Endothelial cell of umbilical vein (primary cell): Measurements from ENCODE around the gene IQSEC3. TPM values are rescaled to one million over a fixed set of nuclear protein-coding genes. Genes with fewer than 3 reads are reported as not detected.

Experiments used
- BruUV-seq: library from RNA; stranded (reverse); fragments of 400-500 nt; replicated peaks from 2 replicates; lab custom pipeline; 2021; lab: Mats Ljungman, UMichigan
- CTCF ChIA-PET: fragments of 300-600, 350-600 bp; sonication (Branson Sonifier 250); formaldehyde crosslinking; loops from one replicate; lab custom pipeline; 2021; ENCODE audit warnings: antibody characterized with exemption, inconsistent platforms; lab: Charles Lee
- POLR2A ChIA-PET: fragments of 300-600, 350-600 bp; sonication (Branson Sonifier 250); formaldehyde crosslinking; loops from one replicate; lab custom pipeline; 2021; ENCODE audit warnings: antibody characterized with exemption, inconsistent platforms; lab: Charles Lee
- DNase-seq: peaks from one replicate; pipeline ENCODE4 v3.0.0-alpha.2; 2011; ENCODE audit warnings: low read depth, low spot score
- FAIRE-seq: peaks from 2 replicates; lab custom pipeline; 2011; peaks lifted over from hg19 to GRCh38; lab: Jason Lieb, UNC
- H2AFZ ChIP-seq: 2 replicates; pipeline ENCODE4 v1.6.0; 2012; ENCODE audit warnings: low read depth, low read length, control low read depth, inconsistent platforms
- H3K27ac ChIP-seq: 2 replicates; pipeline ENCODE4 v1.5.1; 2011; ENCODE audit warnings: low read depth, mild to moderate bottlenecking, control low read depth, low read length, moderate library complexity; ENCODE audit not compliant: insufficient read depth
- H3K27me3 ChIP-seq, 2 experiments: 2 replicates each; pipeline versions ENCODE4 v1.6.0 to v1.6.1; 2011; ENCODE audit warnings: low read length in 2 of 2, mixed read lengths in 1 of 2; ENCODE audit not compliant: control insufficient read depth in 2 of 2, insufficient read depth in 2 of 2
- H3K36me3 ChIP-seq, 2 experiments: 2 replicates in 1 of 2; 3 replicates in 1 of 2; pipeline ENCODE4 v1.5.1; 2011; ENCODE audit warnings: low read length in 2 of 2, mild to moderate bottlenecking in 1 of 2, moderate library complexity in 1 of 2; ENCODE audit not compliant: control insufficient read depth in 2 of 2, insufficient read depth in 2 of 2; ENCODE audit errors: extremely low read depth in 1 of 2
- H3K4me1 ChIP-seq: 3 replicates; pipeline ENCODE4 v1.5.1; 2011; ENCODE audit warnings: mild to moderate bottlenecking, low read length; ENCODE audit not compliant: control insufficient read depth, insufficient read depth; ENCODE audit errors: extremely low read depth
- H3K4me2 ChIP-seq: 2 replicates; pipeline ENCODE4 v1.6.1; 2011; ENCODE audit warnings: low read length, control low read depth, mixed read lengths; ENCODE audit not compliant: insufficient read depth
- H3K4me3 ChIP-seq, 3 experiments: fragments of 200-600 bp in 1 of 3; sonication (generic), shearing (Covaris generic) in 1 of 3; replicated peaks in 1 of 3; 2 replicates each; pipeline ENCODE4 v1.5.1; 2011 to 2016; ENCODE audit warnings: control low read depth in 3 of 3, low read length in 3 of 3, mild to moderate bottlenecking in 2 of 3, inconsistent platforms in 1 of 3, low read depth in 1 of 3, moderate library complexity in 1 of 3; ENCODE audit not compliant: insufficient read depth in 1 of 3
- H3K79me2 ChIP-seq: 2 replicates; pipeline ENCODE4 v1.6.0; 2012; ENCODE audit warnings: low read length, inconsistent platforms; ENCODE audit not compliant: control insufficient read depth, insufficient read depth
- H3K9ac ChIP-seq: replicated peaks from 2 replicates; pipeline ENCODE3; 2011; ENCODE audit warnings: low read length, control low read depth; ENCODE audit not compliant: insufficient read depth; ENCODE audit errors: extremely low read depth
- H3K9me1 ChIP-seq: replicated peaks from 3 replicates; pipeline ENCODE4 v1.6.0; 2011; ENCODE audit warnings: mild to moderate bottlenecking, low read length; ENCODE audit not compliant: control insufficient read depth, insufficient read depth; ENCODE audit errors: extremely low read depth
- H3K9me3 ChIP-seq: replicated peaks from 2 replicates; pipeline ENCODE4 v1.5.1; 2012; ENCODE audit warnings: low read length, inconsistent platforms; ENCODE audit not compliant: control insufficient read depth, insufficient read depth
- H4K20me1 ChIP-seq: replicated peaks from 2 replicates; pipeline ENCODE3; 2011; ENCODE audit warnings: mild to moderate bottlenecking, low read length; ENCODE audit not compliant: control insufficient read depth, insufficient read depth; ENCODE audit errors: extremely low read depth
- EZH2 ChIP-seq: IDR thresholded peaks from 2 replicates; pipeline ENCODE4 v1.6.1; 2012; ENCODE audit warnings: borderline replicate concordance, low read depth, mild to moderate bottlenecking, moderate library complexity, low read length, inconsistent platforms; ENCODE audit not compliant: severe bottlenecking
- POLR2A ChIP-seq: IDR thresholded peaks from 2 replicates; pipeline ENCODE4 v1.6.1; 2012; ENCODE audit warnings: low read depth, mild to moderate bottlenecking, control low read depth, low read length
- POLR2AphosphoS5 ChIP-seq: IDR thresholded peaks from 2 replicates; pipeline ENCODE4 v1.6.1; 2012; ENCODE audit warnings: low read depth, mild to moderate bottlenecking, control low read depth, low read length, moderate library complexity; ENCODE audit not compliant: insufficient read depth
- dilution Hi-C: fragments of 300-500 bp; cut with MboI; formaldehyde crosslinking; loops from one replicate; pipeline ENCODE4 v1.15.0; 2019; ENCODE audit warnings: low sequenced_read_pairs; ENCODE audit not compliant: extremely low pct_ligation_motif_present
- intact Hi-C: fragments of 100-400 bp; cut with micrococcal nuclease; formaldehyde crosslinking; loops from one replicate; pipeline ENCODE4 v1.10.0; 2022
- polyA plus RNA-seq, 4 experiments: library from polyadenylated mRNA; depleted of rRNA in 3 of 4; stranded (reverse) in 3 of 4; unstranded in 1 of 4; fragments of >200 nt; gene quantifications; 2 replicates each; pipeline versions ENCODE4 v1.2.1 to v1.2.3, GENCODE V29; 2011 to 2012; ENCODE audit warnings: missing spikeins in 1 of 4
- total RNA-seq: library from RNA; stranded (reverse); gene quantifications from 2 replicates; pipeline ENCODE4 v1.2.3, GENCODE V29; 2021
- TF ChIP-seq, protein P1 (sequence below): IDR thresholded peaks from 2 replicates; pipeline ENCODE4 v1.6.1; 2011; ENCODE audit not compliant: insufficient read depth, insufficient read length
- TF ChIP-seq, protein P2 (sequence below), 2 donors: IDR thresholded peaks; 1 replicate in 1 of 2; 2 replicates in 1 of 2; pipeline ENCODE4 v1.5.1; 2011; ENCODE audit warnings: low read length in 2 of 2, mild to moderate bottlenecking in 2 of 2, moderate library complexity in 2 of 2, control low read depth in 1 of 2, inconsistent platforms in 1 of 2, low read depth in 1 of 2; ENCODE audit not compliant: insufficient read depth in 1 of 2; ENCODE audit errors: extremely low read depth in 1 of 2

IQSEC3 gene
- total and polyA plus RNA-seq, 2 donors (not counting 3 experiments of a cell fraction or from before 2014, with no cell fraction given), result not detected

DNA sequence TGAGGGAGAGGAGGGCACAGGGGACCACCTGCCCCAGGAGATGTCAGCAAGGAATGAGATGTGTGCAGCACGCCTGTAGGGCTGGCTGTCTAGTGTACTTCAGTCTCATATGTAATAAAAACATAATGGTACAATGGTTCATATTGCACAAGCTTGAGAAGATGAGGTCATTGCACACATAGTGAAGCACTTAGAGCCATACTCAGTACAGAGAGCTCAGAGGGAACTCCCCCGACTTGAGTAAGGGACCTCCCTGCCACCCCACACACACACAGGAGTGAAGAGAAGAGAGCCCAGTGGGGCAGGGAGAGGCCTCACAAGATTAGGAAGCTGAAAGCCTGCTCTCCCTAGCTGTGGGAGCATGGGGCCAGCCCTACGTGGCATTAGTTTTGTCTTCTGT is 85.9 kb downstream of the IQSEC3 start:
- no peaks in the 10 kb centered on the region for H3K27me3 ChIP-seq
- H3K27ac ChIP-seq, result no peak overlapping the region
- H2AFZ ChIP-seq, result no peak overlapping the region
- H3K9me3 ChIP-seq, result no peaks in the 10 kb centered on the region
- H3K4me2 ChIP-seq, result no peak overlapping the region
- TF ChIP-seq, protein P1, sequence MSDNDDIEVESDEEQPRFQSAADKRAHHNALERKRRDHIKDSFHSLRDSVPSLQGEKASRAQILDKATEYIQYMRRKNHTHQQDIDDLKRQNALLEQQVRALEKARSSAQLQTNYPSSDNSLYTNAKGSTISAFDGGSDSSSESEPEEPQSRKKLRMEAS, result no peak
- TF ChIP-seq POLR2AphosphoS5, result no peak
- H3K79me2 ChIP-seq, result no peaks in the 10 kb centered on the region
- no peak overlapping the region for H3K9ac ChIP-seq
- ChIA-PET POLR2A (no interaction called here), CTCF (interaction anchor here (1.0 to 1.7 kb wide), 3 partner anchors 12 to 50 kb away, joined by 3 to 4 read pairs (median 4); no protein-coding TSS in a partner anchor)
- H3K9me1 ChIP-seq, result no peaks in the 10 kb centered on the region
- FAIRE-seq (no peak), DNase-seq (no peak)
- dilution Hi-C loops (no loop called here), intact Hi-C loops (no loop called here)
- no peaks in the 10 kb centered on the region for H3K4me1 ChIP-seq
- no peak overlapping the region for H3K4me3 ChIP-seq
- H3K36me3 ChIP-seq, result no peaks in the 10 kb centered on the region
- no TSS peak for BruUV-seq
- no peaks in the 10 kb centered on the region for H4K20me1 ChIP-seq

DNA sequence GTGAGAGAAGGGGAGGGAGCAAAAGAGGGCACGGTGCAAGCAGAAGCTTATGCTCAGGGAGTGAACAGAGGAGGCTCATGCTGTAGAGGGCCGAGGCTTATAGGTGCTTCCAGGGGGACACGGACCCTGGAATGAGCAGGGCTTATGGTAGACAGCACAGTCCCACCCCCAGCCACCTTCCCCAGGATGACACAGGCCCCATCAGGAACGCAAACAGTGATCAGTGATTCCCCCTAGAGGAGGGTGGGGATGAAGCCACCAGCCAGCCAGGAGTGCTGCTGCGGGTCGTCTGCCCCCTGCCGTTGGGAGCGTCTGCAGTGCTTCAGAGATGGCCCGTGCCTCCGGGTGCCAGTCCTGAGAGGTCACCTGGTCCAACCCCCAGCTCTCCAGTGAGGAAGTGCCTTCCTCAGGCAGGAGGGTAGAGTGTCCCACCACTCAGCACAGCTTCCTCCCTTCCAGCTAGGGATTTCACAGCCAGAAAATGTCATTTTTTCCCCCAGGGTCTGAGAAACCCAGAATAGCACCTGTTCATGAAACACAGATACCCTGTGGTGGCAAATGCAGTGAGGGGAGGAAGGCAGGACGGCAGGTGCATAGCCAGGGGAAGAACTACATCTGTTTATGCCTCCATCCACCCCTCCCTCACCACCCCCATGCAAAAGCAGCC is 86.6 kb downstream of the IQSEC3 start:
- ChIA-PET POLR2A (no interaction called here), CTCF (interaction anchor here (0.9 to 1.7 kb wide), 4 partner anchors 8 to 50 kb away, joined by 3 to 4 read pairs (median 4); no protein-coding TSS in a partner anchor)
- Histone ChIP-seq H3K27ac (no peak overlapping the region), H3K4me2 (no peak overlapping the region), H3K9me3 (no peaks in the 10 kb centered on the region), H3K4me3 (no peak overlapping the region), H3K79me2 (no peaks in the 10 kb centered on the region), H3K36me3 (no peaks in the 10 kb centered on the region), H3K4me1 (no peaks in the 10 kb centered on the region), H4K20me1 (no peaks in the 10 kb centered on the region), H3K9me1 (no peaks in the 10 kb centered on the region), H3K27me3 (no peaks in the 10 kb centered on the region), H2AFZ (no peak overlapping the region), H3K9ac (no peak overlapping the region)
- intact Hi-C loops (no loop called here), dilution Hi-C loops (no loop called here)
- TF ChIP-seq POLR2A, result no peak
- TF ChIP-seq, protein P2, sequence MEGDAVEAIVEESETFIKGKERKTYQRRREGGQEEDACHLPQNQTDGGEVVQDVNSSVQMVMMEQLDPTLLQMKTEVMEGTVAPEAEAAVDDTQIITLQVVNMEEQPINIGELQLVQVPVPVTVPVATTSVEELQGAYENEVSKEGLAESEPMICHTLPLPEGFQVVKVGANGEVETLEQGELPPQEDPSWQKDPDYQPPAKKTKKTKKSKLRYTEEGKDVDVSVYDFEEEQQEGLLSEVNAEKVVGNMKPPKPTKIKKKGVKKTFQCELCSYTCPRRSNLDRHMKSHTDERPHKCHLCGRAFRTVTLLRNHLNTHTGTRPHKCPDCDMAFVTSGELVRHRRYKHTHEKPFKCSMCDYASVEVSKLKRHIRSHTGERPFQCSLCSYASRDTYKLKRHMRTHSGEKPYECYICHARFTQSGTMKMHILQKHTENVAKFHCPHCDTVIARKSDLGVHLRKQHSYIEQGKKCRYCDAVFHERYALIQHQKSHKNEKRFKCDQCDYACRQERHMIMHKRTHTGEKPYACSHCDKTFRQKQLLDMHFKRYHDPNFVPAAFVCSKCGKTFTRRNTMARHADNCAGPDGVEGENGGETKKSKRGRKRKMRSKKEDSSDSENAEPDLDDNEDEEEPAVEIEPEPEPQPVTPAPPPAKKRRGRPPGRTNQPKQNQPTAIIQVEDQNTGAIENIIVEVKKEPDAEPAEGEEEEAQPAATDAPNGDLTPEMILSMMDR (IDR thresholded peaks at IDR 0.05; ENCODE audit: extremely low read depth in 1 of 2, insufficient read depth in 1 of 2, low read depth in 1 of 2, low read length in 2 of 2), result peak; percentile 49 to 87
- TF ChIP-seq EZH2, result no peak
- peak; percentile 42 for FAIRE-seq
- peak; percentile 29 for DNase-seq
- BruUV-seq, result no TSS peak
